HG02885 (cell line): ENCODE data around the gene MYO1A.
"Not testable (repeated sequence)": the region's sequence is repeated elsewhere in the genome, so short reads cannot be mapped to it uniquely, and the experiment has no call there.

Experiments used
- ATAC-seq: cut with Tn5 transposase; IDR thresholded peaks from one replicate; pipeline ENCODE4 v1.9.1; 2021; ENCODE audit warnings: mild to moderate bottlenecking; ENCODE audit not compliant: unreplicated experiment, poor library complexity

The MYO1A gene

DNA sequence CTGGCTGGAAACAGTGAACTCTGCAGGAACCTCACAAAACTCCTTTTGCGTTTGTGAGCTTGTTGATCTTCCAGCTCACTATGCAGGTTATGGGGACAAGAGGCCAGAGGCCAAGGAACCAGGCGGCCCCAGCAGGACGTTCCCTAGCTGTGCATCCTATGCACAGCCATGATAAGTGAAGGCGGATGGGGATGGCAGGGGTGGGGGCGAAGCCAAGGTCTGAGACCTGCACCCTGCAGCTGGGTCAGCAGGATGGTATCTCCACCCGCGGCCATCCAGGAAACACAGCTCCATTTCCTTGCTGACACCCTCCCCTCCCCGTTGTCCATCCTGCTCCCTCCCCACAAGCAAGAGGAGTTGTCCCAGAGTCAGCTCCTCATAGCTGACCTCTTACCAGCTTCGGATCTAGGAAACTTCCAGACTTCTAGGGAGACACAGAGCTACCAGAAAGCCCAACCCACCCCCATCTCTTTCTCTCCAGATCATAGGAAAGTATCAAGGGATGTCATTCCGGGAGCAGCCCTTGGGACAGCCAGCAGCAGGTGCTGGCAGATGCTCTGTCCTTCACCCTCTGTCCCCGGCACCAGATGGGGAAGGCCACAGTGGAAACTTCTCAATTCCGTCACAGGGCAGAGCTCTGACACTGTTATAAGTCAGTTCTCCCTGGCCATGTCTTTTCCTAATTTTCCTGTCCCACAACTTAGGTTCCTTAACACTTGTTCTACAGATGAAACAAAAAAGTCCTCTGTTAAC is 53.0 kb downstream of the MYO1A start:
- ATAC-seq: no peak

DNA sequence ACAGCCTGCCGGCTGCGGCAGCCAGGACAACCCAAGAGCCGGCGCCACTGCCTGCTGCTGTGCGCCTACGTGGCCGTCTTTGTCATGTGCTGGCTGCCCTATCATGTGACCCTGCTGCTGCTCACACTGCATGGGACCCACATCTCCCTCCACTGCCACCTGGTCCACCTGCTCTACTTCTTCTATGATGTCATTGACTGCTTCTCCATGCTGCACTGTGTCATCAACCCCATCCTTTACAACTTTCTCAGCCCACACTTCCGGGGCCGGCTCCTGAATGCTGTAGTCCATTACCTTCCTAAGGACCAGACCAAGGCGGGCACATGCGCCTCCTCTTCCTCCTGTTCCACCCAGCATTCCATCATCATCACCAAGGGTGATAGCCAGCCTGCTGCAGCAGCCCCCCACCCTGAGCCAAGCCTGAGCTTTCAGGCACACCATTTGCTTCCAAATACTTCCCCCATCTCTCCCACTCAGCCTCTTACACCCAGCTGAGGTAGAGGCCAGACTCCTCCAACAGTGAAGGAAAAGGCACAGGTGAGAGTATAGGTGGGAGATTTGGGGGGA is 53.9 kb downstream of the MYO1A start:
- ATAC-seq: no peak

DNA sequence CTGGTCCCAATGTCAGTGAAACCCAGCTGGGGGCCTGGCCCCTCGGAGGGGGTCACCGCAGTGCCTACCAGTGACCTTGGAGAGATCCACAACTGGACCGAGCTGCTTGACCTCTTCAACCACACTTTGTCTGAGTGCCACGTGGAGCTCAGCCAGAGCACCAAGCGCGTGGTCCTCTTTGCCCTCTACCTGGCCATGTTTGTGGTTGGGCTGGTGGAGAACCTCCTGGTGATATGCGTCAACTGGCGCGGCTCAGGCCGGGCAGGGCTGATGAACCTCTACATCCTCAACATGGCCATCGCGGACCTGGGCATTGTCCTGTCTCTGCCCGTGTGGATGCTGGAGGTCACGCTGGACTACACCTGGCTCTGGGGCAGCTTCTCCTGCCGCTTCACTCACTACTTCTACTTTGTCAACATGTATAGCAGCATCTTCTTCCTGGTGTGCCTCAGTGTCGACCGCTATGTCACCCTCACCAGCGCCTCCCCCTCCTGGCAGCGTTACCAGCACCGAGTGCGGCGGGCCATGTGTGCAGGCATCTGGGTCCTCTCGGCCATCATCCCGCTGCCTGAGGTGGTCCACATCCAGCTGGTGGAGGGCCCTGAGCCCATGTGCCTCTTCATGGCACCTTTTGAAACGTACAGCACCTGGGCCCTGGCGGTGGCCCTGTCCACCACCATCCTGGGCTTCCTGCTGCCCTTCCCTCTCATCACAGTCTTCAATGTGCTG is 54.6 kb downstream of the MYO1A start:
- no peak for ATAC-seq

GRCh38 chr12:56994231-56994746 is 55.6 kb downstream of the MYO1A start:
- no peak for ATAC-seq

DNA sequence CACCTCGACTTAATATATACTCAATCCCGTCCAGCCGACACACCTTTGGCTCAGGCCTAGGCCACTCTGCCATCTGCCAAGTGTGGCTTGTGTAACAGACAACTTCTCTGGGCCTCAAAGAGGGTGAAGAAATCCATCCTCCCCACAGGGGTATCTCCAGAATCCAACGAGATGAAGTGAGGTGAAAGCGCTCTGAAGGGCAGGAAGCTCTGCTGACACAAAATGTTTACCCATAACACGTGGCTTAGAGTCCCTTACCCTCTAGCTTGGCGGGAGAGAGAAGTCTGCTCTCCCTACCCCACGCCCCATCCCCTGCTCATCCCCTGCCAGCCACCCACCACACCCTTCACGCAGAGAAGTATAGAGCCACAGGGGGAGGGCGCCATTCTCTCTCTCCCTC is 56.6 kb downstream of the MYO1A start:
- ATAC-seq: no peak

DNA sequence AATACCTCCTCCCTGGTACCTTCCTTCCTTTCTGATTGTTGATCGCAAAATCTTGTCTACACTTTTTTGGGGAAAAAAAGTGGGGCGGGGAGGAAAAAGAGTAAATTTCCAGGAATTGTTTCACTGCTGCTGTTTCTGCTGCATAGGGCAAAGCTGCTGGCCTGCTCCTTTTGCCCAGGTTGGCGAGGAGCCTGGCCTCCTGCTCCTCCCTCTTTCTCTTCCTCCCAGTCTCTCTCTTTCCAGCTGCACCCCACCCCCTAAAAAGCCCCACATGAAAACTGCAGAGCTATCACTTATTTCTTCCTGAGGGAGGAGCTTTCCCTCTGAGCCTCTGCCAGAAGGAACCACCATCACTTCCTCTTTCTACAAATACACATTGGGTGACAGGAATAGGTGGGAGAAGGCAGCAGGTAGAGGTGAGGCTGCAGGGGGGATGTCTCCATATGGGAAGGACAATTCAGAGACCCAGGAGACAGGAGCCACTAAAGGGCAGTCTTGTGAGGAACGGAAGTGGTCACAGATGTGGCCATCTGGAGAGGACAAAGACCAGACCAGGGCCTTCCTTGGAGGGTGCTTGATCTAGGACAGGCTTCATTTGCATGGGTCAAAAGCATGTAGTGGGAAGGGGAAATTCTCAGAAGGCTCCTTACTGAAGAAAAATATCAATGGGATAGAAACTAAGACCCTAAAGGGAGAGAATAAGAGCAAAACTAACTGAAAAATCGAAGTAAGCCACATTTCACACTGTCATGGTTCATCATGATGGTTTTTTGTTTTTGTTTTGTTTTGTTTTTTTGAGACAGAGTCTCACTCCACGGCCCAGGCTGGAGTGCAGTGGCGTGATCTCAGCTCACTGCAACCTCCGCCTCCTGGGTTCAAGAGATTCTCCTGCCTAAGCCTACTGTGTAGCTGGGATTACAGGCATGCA is 58.3 kb downstream of the MYO1A start:
- no peak for ATAC-seq

DNA sequence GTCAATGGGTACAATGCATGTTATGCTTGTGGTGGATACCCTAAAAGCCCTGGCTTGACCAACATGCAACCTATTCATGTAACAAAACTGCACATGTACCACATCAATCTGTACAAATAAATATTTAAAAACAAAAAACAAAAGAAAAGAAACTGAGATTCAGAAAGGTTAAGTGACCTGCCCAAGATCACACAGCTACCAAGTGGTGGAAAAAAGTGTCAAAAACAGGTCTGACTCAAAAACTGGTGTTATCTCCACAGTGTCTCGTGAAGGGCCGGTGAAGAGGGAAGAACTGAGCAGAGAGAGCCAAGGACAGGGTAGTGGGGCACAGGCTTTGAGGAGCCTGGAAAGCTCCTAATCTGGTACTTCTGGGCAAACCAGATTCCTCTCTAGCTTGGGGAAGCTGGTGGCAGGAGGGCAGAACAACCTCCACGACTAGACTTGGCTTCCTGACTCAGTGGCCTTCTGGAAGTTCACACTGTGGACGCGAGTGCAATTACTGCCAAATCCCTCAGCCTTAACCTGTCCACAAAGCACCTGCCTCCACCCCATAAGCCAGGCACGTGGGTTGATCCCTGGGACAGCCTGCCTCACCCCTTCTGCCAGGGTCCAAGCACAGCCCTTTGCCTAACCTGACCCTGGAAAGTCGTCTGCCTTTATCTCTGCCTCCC is 59.1 kb downstream of the MYO1A start:
- no peak for ATAC-seq

- ATAC-seq: no peak
Measured at GRCh38 chr12:56989861-56990610, 59.9 kb downstream of the MYO1A start.

- ATAC-seq: no peak
Measured at GRCh38 chr12:56988207-56988739, 61.7 kb downstream of the MYO1A start.

DNA sequence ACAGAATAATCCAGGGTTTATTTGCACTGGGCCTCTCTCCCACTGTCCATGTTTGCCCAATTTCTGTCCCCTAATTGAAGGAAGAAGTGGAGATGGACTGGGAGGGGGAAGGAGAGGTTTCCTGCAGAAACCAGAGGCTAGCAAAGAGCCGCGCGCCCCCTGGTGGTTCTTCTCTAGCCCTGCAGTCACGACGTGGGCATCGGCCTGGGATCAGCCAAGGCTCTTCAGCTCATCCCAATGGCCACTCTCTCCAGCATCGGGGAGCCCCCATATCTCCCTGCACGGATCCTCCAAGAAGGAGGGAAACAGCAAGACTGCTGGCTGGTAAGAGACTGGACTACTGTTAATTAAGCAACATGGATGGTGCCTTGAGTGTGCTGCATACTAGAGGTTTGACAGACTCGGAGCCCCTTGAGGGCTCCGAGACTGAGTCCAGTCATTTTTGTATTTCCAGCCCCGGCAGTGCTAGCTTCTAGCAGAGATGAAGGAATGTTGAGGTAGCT is 62.3 kb downstream of the MYO1A start:
- peak; percentile 54 for ATAC-seq

GRCh38 chr12:56987011-56987410 is 62.9 kb downstream of the MYO1A start:
- ATAC-seq: no peak

DNA sequence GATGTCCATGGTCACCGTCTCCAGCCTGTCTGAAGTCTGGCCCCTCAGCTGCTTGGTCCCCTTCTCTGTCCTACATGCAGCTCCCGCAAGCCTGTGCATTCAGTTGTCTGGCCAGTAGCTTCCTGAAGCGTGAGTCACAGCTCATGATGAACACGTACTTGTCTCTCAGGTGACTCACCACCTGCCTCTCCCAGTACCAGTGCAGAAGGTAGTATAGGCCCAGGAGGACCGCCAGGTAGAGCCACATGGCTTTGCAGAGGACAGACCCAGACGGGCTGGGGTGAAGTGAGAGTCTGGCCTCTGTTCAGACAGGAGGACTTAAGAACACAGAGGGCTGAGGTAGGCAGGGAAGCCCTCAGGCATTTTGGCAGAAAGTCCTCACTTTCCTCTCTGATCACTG is 64.2 kb downstream of the MYO1A start:
- ATAC-seq: not testable (repeated sequence)

- ATAC-seq: no peak
Measured at GRCh38 chr12:56983386-56983785, 66.5 kb downstream of the MYO1A start.

GRCh38 chr12:56982578-56983236 is 67.2 kb downstream of the MYO1A start:
- not testable (repeated sequence) for ATAC-seq

DNA sequence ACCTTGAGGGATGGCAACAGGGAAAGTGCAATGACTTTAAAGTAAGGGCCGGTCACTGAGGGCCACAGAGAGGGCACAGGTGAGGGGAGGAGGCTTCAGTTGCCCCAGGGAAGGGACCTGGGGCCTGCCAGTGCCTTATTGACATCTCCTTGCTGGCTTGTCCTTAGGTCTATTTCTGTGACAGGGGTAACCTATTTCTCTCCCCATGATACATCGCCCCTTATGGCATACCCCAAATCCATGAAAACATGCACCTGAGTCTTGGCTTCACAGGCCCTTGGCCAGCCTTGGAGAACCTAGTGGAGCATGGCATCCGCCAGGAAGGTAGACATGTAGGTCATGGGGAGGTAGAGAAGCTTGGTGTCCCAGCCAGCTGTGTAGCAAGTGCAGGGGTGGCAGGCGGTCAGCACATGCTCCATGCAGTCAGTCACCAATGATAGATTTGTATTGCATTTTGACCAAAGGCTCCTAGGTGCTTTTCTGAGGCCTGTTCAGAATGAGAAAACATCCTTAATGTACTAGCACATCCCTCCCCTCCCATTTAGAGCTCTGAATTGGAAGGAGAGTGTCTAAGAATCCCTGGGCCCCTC is 68.9 kb downstream of the MYO1A start:
- ATAC-seq: no peak

- no peak for ATAC-seq
Measured at GRCh38 chr12:56980268-56980667, 69.7 kb downstream of the MYO1A start.

GRCh38 chr12:56979628-56980027 is 70.3 kb downstream of the MYO1A start:
- ATAC-seq: no peak
